HCT116 (cell line): ENCODE measurements around the gene LHPP. TPM values are rescaled to one million over a fixed set of nuclear protein-coding genes. Genes with fewer than 3 reads are reported as not detected.

ENCODE experiments used
- ATAC-seq: fragments of 200-7000 bp; cut with Tn5 transposase; 2 replicates; pipeline ENCODE4 v1.9.1; 2020; ENCODE audit warnings: mild to moderate bottlenecking, moderate library complexity
- BruUV-seq: library from RNA; stranded (reverse); fragments of 400-500 nt; replicated peaks from 2 replicates; lab custom pipeline; 2021; lab: Mats Ljungman, UMichigan
- CTCF ChIA-PET: fragments of 300-600 bp; sonication (Branson Sonifier 250); formaldehyde crosslinking; loops from one replicate; lab custom pipeline; 2021; ENCODE audit warnings: antibody characterized with exemption; lab: Charles Lee
- POLR2A ChIA-PET: fragments of 300-600, 350-600 bp; sonication (Branson Sonifier 250); formaldehyde crosslinking; loops from one replicate; lab custom pipeline; 2021; ENCODE audit warnings: antibody characterized with exemption; lab: Charles Lee
- RAD21 ChIA-PET, 2 experiments: fragments of 300-600 bp; sonication (Branson Sonifier 250); formaldehyde crosslinking; loops; one replicate each; lab custom pipeline; 2023; ENCODE audit warnings: low total read pairs in 2 of 2; ENCODE audit not compliant: uncharacterized antibody in 2 of 2, unreplicated experiment in 2 of 2, low non-redundant PET in 1 of 2; lab: Charles Lee
- DNase-seq: peaks from one replicate; pipeline ENCODE4 v3.0.0-alpha.2; 2010; ENCODE audit warnings: low read depth, low spot score
- H2AFZ ChIP-seq: fragments of 200-600 bp; shearing (Covaris generic), sonication (generic); 2 replicates; pipeline ENCODE4 v1.6.1; 2017; ENCODE audit warnings: low read depth, mixed run types, mixed read lengths, antibody characterized with exemption, low read length; ENCODE audit not compliant: poor library complexity, severe bottlenecking
- H3K27ac ChIP-seq: 2 replicates; pipeline ENCODE4 v1.5.1; 2012; ENCODE audit warnings: low read depth, low read length
- H3K27me3 ChIP-seq: fragments of 200-600 bp; sonication (generic); 2 replicates; pipeline ENCODE4 v1.6.1; 2016; ENCODE audit warnings: mixed run types, low read length, mixed read lengths; ENCODE audit not compliant: insufficient read depth
- H3K36me3 ChIP-seq, 2 experiments: fragments of 200-500 bp in 1 of 2; fragments of 200-600 bp in 1 of 2; sonication (Bioruptor generic) in 1 of 2; sonication (generic) in 1 of 2; 2 replicates each; pipeline versions ENCODE4 v1.5.1 to v1.6.1; 2014 to 2016; ENCODE audit warnings: low read length in 2 of 2, inconsistent platforms in 1 of 2, mixed read lengths in 1 of 2, mixed run types in 1 of 2; ENCODE audit not compliant: insufficient read depth in 2 of 2, control insufficient read depth in 1 of 2
- H3K4me1 ChIP-seq, 2 experiments: fragments of 200-600 bp in 1 of 2; sonication (generic) in 1 of 2; 2 replicates each; pipeline versions ENCODE4 v1.5.1 to v1.6.1; 2012 to 2017; ENCODE audit warnings: low read length in 2 of 2, inconsistent platforms in 1 of 2, mild to moderate bottlenecking in 1 of 2, mixed read lengths in 1 of 2, mixed run types in 1 of 2, moderate library complexity in 1 of 2; ENCODE audit not compliant: insufficient read depth in 2 of 2, control insufficient read depth in 1 of 2
- H3K4me2 ChIP-seq: fragments of 200-600 bp; sonication (generic); 2 replicates; pipeline ENCODE4 v1.6.1; 2017; ENCODE audit warnings: mixed run types, low read length, mixed read lengths
- H3K4me3 ChIP-seq, 2 experiments: fragments of 200-600 bp in 1 of 2; sonication (generic) in 1 of 2; replicated peaks in 1 of 2; 2 replicates each; pipeline ENCODE4 v1.5.1; 2011 to 2016; ENCODE audit warnings: low read length in 2 of 2, control low read depth in 1 of 2, low read depth in 1 of 2, mild to moderate bottlenecking in 1 of 2, mixed read lengths in 1 of 2, mixed run types in 1 of 2
- H3K79me2 ChIP-seq: fragments of 200-600 bp; sonication (generic); 2 replicates; pipeline ENCODE4 v1.6.1; 2017; ENCODE audit warnings: mild to moderate bottlenecking, mixed run types, low read length, moderate library complexity, mixed read lengths; ENCODE audit not compliant: insufficient read depth
- H3K9ac ChIP-seq: fragments of 200-600 bp; sonication (generic); 2 replicates; pipeline ENCODE4 v1.6.1; 2016; ENCODE audit warnings: low read length, mixed read lengths
- H3K9me2 ChIP-seq: fragments of 200-600 bp; sonication (generic), shearing (Covaris generic); 2 replicates; pipeline ENCODE4 v1.6.1; 2017; ENCODE audit warnings: mixed run types, mild to moderate bottlenecking, moderate library complexity; ENCODE audit not compliant: insufficient read depth
- H3K9me3 ChIP-seq, 2 experiments: fragments of 200-500 bp in 1 of 2; fragments of 200-600 bp in 1 of 2; sonication (Bioruptor generic) in 1 of 2; sonication (generic) in 1 of 2; 2 replicates each; pipeline ENCODE4 v1.6.1; 2014 to 2017; ENCODE audit warnings: low read length in 2 of 2, mixed read lengths in 2 of 2, inconsistent platforms in 1 of 2, low read depth in 1 of 2, mild to moderate bottlenecking in 1 of 2, mixed run types in 1 of 2, moderate library complexity in 1 of 2; ENCODE audit not compliant: control insufficient read depth in 1 of 2, insufficient read depth in 1 of 2
- H4K20me1 ChIP-seq: fragments of 200-600 bp; sonication (generic), shearing (Covaris generic); 2 replicates; pipeline ENCODE4 v1.6.1; 2017; ENCODE audit warnings: mixed run types, mild to moderate bottlenecking, moderate library complexity; ENCODE audit not compliant: insufficient read depth
- CBX3 ChIP-seq: IDR thresholded peaks from 2 replicates; pipeline ENCODE4 v1.6.1; 2012; ENCODE audit warnings: low read depth
- CEBPB ChIP-seq: IDR thresholded peaks from 2 replicates; pipeline ENCODE4 v1.6.1; 2012; ENCODE audit warnings: low read depth
- CTCF ChIP-seq, 3 experiments: fragments of 200-600 bp in 1 of 3; sonication (generic) in 1 of 3; IDR thresholded peaks in 2 of 3; conservative IDR thresholded peaks in 1 of 3; 2 replicates each; pipeline ENCODE4 v1.5.1; 2012 to 2017; ENCODE audit warnings: low read depth in 2 of 3, low read length in 2 of 3, antibody characterized with exemption in 1 of 3, borderline replicate concordance in 1 of 3, control low read depth in 1 of 3, mild to moderate bottlenecking in 1 of 3, mixed read lengths in 1 of 3, mixed run types in 1 of 3, moderate library complexity in 1 of 3; ENCODE audit not compliant: insufficient read depth in 1 of 3
- EGR1 ChIP-seq: IDR thresholded peaks from 2 replicates; pipeline ENCODE4 v1.6.1; 2012; ENCODE audit warnings: low read depth
- ELF1 ChIP-seq: IDR thresholded peaks from 2 replicates; pipeline ENCODE4 v1.6.1; 2012; ENCODE audit warnings: low read depth, borderline replicate concordance
- EZH2 ChIP-seq: fragments of 200-600 bp; sonication (generic); IDR thresholded peaks from 2 replicates; pipeline ENCODE4 v1.6.1; 2017; ENCODE audit warnings: antibody characterized with exemption, mixed run types
- EZH2phosphoT487 ChIP-seq: fragments of 200-600 bp; IDR thresholded peaks from 2 replicates; pipeline ENCODE4 v1.6.1; 2018; ENCODE audit warnings: antibody characterized with exemption, borderline replicate concordance
- FOSL1 ChIP-seq: IDR thresholded peaks from 2 replicates; pipeline ENCODE4 v1.6.1; 2012; ENCODE audit warnings: low read depth
- JUND ChIP-seq: IDR thresholded peaks from 2 replicates; pipeline ENCODE4 v1.6.1; 2012
- POLR2A ChIP-seq: IDR thresholded peaks from 2 replicates; pipeline ENCODE4 v1.7.0; 2011; ENCODE audit warnings: borderline replicate concordance; ENCODE audit not compliant: insufficient read depth, insufficient read length; ENCODE audit errors: extremely low read depth
- POLR2AphosphoS5 ChIP-seq: IDR thresholded peaks from 2 replicates; pipeline ENCODE4 v1.6.1; 2011; ENCODE audit warnings: mild to moderate bottlenecking, low read depth, low read length, moderate library complexity
- RAD21 ChIP-seq: IDR thresholded peaks from 2 replicates; pipeline ENCODE4 v1.6.1; 2012; ENCODE audit warnings: low read depth, mild to moderate bottlenecking
- SIN3A ChIP-seq: IDR thresholded peaks from 2 replicates; pipeline ENCODE4 v1.6.1; 2012; ENCODE audit warnings: low read depth
- SP1 ChIP-seq: IDR thresholded peaks from 2 replicates; pipeline ENCODE4 v1.6.1; 2012; ENCODE audit warnings: low read depth
- SRF ChIP-seq: IDR thresholded peaks from 2 replicates; pipeline ENCODE4 v1.6.1; 2012; ENCODE audit warnings: low read depth
- ZFX ChIP-seq: fragments of 450-650 bp; IDR thresholded peaks from 2 replicates; pipeline ENCODE4 v1.6.1; 2017
- ZNF274 ChIP-seq: fragments of 200-500 bp; sonication (Bioruptor generic); IDR thresholded peaks from 2 replicates; pipeline ENCODE4 v1.6.1; 2014; ENCODE audit warnings: mild to moderate bottlenecking, low read depth, low read length, inconsistent platforms
- intact Hi-C: fragments of 100-400 bp; cut with micrococcal nuclease; formaldehyde crosslinking; loops from 2 replicates; pipeline ENCODE4 v1.10.0; 2022
- total RNA-seq: library from RNA; stranded (reverse); gene quantifications from one replicate; pipeline ENCODE4 v1.2.1, GENCODE V29; 2021; ENCODE audit not compliant: unreplicated experiment
- TF ChIP-seq, protein P1 (sequence below): IDR thresholded peaks from 2 replicates; pipeline ENCODE4 v1.6.1; 2011; ENCODE audit warnings: mild to moderate bottlenecking, low read length, moderate library complexity; ENCODE audit not compliant: insufficient replicate concordance; ENCODE audit errors: extremely low read depth
- TF ChIP-seq, protein P2 (sequence below): IDR thresholded peaks from 2 replicates; pipeline ENCODE4 v1.6.1; 2012; ENCODE audit warnings: low read depth
- TF ChIP-seq, protein P3 (sequence below): IDR thresholded peaks from 2 replicates; pipeline ENCODE4 v1.6.1; 2012

Gene LHPP
- total RNA-seq, 1 experiment from 2014 or later = 45.8 TPM

DNA sequence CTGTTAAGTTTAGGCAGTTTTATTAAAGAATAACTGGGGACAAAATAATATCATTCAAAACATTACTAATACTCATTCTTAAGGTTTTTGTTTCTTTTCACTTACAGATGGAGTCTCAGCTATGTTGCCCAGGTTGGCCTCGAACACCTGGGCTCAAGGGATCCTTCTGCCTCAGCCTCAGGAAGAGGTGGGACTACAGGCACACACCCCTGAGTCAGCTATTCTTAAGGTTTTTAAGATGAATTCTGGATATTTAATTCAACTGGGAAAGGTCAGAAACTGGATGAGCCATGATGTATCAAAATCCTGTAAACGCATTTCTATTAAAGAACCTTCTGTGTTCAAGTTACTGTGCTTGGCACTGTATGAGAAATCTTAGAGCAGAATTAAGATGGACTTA is 46.4 kb upstream of the LHPP start:
- ChIA-PET RAD21 (no interaction called here), CTCF (interaction anchor here (0.7 to 1.8 kb wide), 3 partner anchors 8 to 35 kb away, joined by 3 to 14 read pairs (median 3); no protein-coding TSS in a partner anchor), POLR2A (no interaction called here)
- no peak overlapping the region for H3K4me2 ChIP-seq
- H3K4me3 ChIP-seq = no peak overlapping the region
- BruUV-seq = no TSS peak
- H3K9ac ChIP-seq = no peak overlapping the region
- H3K27me3 ChIP-seq = no peaks in the 10 kb centered on the region
- H4K20me1 ChIP-seq = 0 out of 2 replicates have a peak, but pooled peaks cover 5% of the 10 kb centered on the region
- H3K36me3 ChIP-seq = peaks cover 0 to 3% of the 10 kb centered on the region in 2 experiments; a peak in 1 of 4 replicates
- no peak overlapping the region for H3K27ac ChIP-seq
- DNase-seq = no peak
- intact Hi-C loops = loop anchor here (5.0 kb wide), 1 partner anchor 327 kb away; the partner anchor contains the start of gene FAM53B
- H3K9me2 ChIP-seq = no peaks in the 10 kb centered on the region
- no peak for TF ChIP-seq RAD21
- TF ChIP-seq JUND = no peak
- TF ChIP-seq CEBPB = no peak
- TF ChIP-seq EZH2phosphoT487 = no peak
- TF ChIP-seq, protein P1, sequence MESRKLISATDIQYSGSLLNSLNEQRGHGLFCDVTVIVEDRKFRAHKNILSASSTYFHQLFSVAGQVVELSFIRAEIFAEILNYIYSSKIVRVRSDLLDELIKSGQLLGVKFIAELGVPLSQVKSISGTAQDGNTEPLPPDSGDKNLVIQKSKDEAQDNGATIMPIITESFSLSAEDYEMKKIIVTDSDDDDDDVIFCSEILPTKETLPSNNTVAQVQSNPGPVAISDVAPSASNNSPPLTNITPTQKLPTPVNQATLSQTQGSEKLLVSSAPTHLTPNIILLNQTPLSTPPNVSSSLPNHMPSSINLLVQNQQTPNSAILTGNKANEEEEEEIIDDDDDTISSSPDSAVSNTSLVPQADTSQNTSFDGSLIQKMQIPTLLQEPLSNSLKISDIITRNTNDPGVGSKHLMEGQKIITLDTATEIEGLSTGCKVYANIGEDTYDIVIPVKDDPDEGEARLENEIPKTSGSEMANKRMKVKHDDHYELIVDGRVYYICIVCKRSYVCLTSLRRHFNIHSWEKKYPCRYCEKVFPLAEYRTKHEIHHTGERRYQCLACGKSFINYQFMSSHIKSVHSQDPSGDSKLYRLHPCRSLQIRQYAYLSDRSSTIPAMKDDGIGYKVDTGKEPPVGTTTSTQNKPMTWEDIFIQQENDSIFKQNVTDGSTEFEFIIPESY = no peak
- TF ChIP-seq EZH2 = no peak
- TF ChIP-seq, protein P2, sequence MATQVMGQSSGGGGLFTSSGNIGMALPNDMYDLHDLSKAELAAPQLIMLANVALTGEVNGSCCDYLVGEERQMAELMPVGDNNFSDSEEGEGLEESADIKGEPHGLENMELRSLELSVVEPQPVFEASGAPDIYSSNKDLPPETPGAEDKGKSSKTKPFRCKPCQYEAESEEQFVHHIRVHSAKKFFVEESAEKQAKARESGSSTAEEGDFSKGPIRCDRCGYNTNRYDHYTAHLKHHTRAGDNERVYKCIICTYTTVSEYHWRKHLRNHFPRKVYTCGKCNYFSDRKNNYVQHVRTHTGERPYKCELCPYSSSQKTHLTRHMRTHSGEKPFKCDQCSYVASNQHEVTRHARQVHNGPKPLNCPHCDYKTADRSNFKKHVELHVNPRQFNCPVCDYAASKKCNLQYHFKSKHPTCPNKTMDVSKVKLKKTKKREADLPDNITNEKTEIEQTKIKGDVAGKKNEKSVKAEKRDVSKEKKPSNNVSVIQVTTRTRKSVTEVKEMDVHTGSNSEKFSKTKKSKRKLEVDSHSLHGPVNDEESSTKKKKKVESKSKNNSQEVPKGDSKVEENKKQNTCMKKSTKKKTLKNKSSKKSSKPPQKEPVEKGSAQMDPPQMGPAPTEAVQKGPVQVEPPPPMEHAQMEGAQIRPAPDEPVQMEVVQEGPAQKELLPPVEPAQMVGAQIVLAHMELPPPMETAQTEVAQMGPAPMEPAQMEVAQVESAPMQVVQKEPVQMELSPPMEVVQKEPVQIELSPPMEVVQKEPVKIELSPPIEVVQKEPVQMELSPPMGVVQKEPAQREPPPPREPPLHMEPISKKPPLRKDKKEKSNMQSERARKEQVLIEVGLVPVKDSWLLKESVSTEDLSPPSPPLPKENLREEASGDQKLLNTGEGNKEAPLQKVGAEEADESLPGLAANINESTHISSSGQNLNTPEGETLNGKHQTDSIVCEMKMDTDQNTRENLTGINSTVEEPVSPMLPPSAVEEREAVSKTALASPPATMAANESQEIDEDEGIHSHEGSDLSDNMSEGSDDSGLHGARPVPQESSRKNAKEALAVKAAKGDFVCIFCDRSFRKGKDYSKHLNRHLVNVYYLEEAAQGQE = no peak
- TF ChIP-seq ZFX = no peak
- TF ChIP-seq CBX3 = no peak
- no peak for TF ChIP-seq POLR2AphosphoS5
- TF ChIP-seq SIN3A = no peak
- TF ChIP-seq POLR2A = no peak
- no peak for TF ChIP-seq SP1
- no peak for TF ChIP-seq CTCF (IDR thresholded peaks at IDR 0.05 in 2 of 3, conservative IDR thresholded peaks at IDR 0.05 in 1 of 3; ENCODE audit: borderline replicate concordance in 1 of 3, insufficient read depth in 1 of 3, low read depth in 2 of 3, low read length in 2 of 3)
- TF ChIP-seq EGR1 = no peak
- TF ChIP-seq ZNF274 = no peak
- TF ChIP-seq, protein P3, sequence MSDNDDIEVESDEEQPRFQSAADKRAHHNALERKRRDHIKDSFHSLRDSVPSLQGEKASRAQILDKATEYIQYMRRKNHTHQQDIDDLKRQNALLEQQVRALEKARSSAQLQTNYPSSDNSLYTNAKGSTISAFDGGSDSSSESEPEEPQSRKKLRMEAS = no peak
- TF ChIP-seq SRF = no peak
- no peak for TF ChIP-seq ELF1
- TF ChIP-seq FOSL1 = no peak
- TF ChIP-seq, all 23 proteins: peak for 0
- H3K9me3 ChIP-seq = no peaks in the 10 kb centered on the region
- no peak for ATAC-seq
- peaks cover 10 to 15% of the 10 kb centered on the region in 2 experiments for H3K4me1 ChIP-seq
- H3K79me2 ChIP-seq = peaks cover 60% of the 10 kb centered on the region
- H2AFZ ChIP-seq = no peak overlapping the region
